ENCODE measurements around the gene NEGR1.

Gene NEGR1

DNA sequence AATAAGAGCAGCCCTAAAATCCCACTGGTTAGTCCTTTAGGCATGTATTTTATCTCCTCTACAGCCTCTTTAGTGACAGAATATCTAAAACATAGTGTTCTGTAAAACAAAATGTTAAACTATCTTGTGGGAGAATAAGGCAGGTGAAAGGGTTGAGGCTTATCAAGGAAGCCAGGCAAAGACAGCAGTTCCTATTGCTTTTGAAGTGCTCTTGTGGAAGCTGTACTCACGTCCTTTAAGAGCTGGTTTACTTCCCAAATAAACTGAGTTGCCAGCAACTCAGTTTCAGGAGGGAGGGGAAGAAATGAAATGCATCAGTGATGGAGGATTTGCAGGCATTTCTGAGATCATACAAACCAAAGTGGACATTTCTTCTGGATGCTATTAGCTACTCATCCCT lies 671.9 kb downstream of the NEGR1 start:
- DNase-seq: no peak

DNA sequence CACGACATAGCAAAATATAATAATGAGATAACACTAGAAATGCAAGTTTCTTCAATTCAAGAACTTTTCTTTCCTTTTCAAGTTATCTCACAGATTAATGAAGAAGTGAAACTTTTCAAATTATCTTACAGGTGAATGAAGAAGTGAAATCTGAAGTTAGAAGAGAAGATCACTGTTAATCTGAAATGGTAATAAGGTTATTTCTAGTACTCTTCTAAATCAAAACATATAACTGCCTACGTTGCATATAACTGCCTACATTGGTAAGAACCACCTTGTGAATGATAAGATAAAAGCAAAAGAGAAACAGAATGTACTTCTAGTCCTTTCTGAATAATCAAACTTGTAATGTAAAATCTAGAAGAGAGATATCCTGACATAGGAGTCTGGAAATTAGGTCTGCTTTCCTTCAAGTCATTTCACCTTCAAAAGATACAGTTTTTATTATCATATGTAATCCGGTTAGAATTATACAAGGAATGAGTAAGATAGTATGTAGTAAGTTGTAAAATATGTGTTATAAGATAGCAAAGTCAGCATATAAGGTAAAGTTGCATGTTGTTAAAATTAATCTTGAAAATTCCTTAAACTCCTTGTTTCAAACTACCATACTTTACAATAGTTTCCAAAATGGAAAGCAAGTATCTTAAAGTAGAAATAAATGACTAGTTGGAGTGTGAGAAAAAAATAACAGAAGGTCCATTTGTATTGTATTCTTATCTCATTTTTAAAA lies 679.1 kb downstream of the NEGR1 start:
- no peak for DNase-seq

DNA sequence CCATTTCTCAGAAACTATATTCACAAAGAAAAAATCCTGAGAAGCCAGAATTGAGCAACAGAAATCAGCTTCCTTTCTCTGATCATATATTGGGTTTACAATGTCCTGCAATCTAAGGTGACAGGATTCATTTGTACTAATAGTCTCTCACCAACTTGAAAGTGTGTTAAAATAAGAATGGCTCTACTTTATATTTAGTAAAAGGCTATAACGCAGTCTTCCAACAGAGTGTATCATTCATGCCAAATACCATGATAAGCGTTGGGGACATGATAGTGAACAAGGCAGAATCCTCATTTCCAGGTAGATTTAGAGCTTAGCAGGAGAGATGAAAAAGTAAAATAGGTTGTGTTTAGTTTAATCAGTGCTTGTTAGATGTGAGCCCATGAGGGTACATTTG lies 682.3 kb downstream of the NEGR1 start:
- DNase-seq: no peak

DNA sequence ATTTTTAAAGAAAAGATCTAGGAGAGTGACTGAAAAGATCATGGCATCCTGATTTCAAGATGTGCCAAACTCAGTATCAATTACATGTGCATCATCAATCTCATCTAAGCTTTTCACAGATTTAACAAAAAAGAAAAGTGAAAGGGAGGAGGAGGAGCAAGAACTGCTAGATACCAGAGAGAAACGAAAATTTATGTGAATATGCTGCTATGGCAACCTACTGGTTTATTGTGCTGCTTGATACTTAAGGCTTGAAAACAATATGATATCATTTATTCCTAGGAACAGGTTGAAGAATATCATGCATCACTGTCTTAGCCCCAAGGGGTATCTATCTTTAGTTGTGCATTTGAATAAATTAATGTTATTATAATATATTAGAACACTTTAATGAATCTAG lies 683.0 kb downstream of the NEGR1 start:
- no peak for DNase-seq

DNA sequence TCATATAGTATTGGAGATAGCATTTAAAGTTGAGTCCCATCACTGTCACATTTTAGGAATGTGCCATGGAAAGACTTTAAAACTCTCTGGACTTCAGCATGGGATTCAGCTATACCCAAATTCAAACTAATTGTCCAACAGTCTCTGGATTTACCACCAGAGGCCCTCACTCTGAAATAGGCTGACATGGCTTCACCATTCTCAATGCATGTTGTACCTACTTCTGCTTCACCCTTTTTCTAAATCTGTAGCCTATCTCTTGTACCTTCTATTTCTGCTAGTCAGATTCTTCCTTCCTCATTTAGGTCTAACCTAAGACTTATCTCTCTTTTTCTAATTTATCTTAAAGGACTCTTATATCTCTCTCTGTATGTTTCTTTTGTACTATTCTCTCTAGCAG lies 688.8 kb downstream of the NEGR1 start:
- DNase-seq: no peak

DNA sequence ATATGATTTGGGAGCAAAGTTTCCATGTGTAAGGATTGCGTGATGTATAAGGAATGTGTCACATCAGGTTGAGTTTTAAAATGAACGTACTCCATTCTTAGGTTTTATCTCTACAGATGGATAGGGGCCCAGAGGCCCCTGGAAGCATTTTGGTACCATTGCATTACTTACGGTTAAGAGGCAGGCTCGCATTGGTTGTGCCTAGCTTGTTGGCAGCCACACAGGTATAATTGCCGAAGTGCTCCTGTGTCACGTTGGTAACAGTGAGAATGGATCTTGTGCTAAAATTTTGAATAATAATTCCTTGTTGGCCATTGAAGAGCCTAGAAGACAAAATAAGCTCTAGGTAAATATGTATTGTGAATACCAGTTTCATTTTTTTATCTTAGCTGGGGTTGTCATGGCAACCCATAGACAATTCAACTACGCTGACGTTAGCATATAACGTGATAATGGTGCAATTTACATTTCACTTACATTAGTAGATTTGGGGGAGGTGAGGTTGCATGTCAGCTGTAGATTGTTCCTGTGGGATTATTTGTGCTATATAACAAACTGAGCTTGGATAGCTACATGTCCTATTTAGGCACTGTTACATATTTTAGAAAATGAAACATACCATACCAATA lies 689.6 kb downstream of the NEGR1 start:
- DNase-seq: no peak

DNA sequence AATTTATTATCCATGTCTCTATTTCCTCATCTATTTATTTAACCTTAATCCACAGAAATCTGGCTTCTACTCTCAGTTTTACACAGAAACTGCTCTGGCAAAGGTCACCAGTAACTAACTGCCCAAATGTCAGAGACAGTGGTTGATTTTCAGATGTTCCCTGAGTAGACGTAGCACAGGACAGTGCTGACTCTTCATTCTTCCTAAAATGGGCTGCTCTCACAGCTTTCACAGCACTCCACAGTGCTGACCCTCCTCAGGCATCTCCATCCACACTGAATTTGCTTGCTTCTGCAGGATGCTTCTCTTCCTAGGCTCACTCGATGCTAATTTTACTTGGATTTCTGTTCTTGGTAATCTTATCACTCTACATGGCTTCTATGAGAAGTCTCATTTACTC lies 693.3 kb downstream of the NEGR1 start:
- no peak for DNase-seq

DNA sequence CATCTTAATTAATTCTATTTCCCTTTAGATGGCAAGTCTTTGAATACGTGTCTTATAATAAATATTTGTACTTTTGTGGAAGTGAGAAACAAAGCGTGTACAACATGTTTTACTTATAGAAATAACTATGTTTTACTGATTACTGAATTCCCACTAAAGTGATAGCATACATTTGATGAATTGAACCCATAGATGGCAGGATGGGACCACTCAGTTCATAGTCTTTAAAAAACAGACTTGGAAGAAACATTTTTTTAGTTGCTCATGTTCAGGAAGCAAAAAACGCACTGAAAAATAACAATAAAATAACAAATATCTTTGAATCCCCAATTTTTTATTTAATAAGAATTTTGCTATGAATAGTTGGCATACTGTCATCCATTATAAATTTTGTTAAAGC lies 694.4 kb downstream of the NEGR1 start:
- no peak for DNase-seq

DNA sequence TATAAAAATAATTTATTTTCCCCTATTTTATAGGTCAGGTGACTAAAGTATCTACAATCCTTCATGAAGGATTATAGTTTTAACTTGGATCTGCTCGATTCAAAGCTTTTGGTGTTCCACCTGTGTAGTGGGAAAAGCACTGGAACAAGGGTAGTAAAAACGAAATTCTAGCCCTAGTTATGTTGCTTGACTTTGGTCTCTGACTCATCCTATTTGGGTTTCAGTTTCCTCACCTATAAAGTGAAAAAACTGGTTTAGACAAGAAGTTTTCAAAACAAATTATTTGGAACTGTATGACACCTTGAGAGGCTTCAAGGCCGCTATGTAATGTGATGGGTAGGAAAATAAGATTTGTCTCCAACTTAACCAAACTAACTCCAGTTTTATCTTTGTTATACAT lies 696.3 kb downstream of the NEGR1 start:
- DNase-seq: no peak

DNA sequence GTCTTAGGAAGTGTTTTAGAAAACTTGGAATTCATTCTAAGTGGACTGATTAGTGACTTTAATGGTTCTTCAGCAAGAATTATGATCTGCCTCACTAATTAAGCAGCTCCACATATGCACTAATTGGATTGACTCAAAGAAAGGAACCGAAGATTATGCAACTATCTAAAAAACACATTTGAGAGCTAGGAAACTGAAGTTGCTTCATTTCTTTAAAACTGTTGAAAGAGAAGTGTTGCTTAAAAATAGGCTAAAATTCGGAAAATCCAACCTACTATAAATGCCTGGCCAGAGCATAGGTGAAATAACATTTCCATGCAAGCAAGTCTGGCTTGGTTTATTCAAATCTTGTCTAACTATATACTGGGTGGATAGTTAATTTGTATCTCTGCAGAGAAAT lies 698.6 kb downstream of the NEGR1 start:
- no peak for DNase-seq

DNA sequence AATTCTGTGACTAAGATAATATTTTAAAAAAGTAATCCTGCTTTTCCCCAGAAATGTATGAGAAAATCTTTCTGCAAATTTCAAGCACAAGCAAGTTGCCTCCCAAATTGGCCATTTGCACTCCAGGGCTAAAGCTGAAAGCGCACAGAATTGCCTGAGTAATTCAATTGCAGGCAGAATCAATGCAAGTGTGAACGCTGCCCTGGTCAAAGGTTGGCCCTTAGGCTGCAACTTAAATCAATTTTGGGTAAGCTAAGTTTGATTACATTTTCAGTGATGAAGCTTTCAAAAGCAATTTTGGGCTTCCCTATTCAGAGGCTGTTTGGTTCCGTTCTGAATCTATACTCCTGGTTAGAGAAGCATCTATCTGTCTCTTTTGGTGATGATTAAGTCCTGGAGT lies 699.7 kb downstream of the NEGR1 start:
- DNase-seq: no peak

DNA sequence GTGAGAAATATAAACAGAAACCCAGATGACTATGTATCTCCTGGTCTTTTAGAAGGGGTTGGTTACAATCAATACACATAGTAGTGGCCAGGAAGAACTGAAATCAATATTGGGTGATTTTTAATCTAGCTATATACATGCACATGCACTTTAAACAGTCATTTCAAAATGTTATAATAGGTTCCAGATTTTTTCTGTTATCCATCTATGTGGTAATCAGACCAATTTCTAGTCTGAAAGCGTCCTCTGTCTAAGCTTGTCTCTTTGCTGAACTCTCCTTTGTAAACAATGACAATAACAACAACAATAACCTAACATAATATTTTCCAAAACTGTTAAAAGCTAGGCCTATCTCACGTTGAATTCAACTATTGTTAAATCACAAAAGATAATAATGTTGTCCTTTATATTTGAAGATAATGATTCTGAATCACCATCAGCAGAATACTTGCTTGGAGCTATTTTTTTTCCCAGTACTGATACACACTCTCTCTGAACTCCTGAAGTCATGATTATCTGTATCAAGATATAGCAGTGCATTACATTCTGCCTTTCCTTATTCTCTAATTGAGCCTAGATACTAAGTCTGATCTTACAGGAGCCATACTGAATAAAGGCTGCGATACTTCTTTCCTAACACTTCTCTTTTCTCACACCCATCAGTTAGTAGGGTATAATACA lies 704.7 kb downstream of the NEGR1 start:
- no peak for DNase-seq

DNA sequence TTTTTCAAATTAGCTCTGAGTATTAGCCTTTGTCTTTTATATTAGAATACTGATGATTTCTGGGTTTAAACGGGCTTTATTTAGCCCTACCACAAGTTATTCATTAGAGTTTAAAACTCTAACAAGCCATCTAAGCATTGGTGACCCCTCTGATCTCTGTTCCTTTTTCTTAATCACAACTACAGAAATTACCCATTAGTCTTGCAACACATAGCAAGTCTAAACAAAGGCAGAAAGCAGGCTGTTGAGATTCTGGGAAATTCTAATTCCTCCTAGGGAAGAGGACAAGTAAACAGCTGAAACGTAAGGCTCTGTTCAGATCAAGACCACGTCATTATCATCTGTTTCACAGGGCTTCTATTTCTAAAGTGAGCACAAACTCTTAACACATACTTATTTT lies 710.3 kb downstream of the NEGR1 start:
- DNase-seq: no peak

DNA sequence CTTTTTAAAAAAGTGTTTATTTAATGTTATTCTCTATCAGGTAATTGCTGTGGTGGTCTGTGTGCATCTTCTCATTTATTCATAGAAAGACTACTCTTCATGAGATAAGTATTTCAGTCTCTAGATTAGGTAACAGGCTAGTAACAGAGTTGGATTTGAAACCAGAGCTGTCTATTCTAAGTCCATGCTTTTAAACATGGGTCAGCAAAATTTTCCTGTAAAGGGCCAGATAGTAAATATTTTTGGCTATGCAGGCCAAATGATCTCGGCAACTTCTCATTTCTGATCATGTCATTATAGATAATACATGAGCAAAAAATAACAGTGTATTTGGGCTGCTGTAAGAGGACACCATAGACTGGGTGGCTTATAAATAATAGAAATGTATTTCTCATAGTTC lies 715.9 kb downstream of the NEGR1 start:
- DNase-seq: no peak

DNA sequence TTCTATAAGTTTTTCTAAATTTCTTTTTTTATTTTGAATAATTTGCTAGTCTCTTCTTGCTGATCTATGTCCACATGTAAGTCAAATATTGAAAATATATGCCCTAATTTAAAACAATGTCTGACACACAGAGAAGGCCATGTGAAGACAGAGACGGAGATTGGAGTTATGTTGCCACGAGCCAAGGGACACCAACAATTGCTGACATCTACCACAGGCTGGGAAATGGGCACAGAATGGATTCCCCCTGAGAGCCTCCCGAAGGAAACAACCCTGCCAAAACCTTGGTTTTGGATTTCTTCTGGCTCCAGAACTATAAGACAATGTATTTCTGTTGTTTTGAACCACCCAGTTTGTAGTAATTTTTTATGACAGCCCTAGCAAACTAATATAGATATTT lies 716.5 kb downstream of the NEGR1 start:
- no peak for DNase-seq

DNA sequence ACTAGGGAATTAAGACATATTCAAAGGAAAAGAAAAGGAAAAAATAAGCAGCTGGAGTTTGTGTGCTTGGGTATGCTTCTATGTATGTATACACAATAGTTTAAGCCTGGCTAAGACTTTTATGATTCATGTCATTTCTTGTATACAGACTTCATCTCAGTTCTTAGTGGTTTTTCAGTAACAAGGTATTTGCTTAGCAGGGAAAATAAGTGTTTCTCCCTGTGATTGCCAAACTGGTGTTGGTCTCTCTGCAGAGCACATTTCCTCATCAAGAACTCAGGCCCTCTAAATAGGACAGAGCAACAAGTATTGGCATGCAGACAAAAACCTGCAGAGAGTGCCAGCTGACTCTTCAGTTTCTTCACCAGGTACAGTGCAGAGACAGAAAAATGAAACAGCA lies 717.1 kb downstream of the NEGR1 start:
- no peak for DNase-seq

DNA sequence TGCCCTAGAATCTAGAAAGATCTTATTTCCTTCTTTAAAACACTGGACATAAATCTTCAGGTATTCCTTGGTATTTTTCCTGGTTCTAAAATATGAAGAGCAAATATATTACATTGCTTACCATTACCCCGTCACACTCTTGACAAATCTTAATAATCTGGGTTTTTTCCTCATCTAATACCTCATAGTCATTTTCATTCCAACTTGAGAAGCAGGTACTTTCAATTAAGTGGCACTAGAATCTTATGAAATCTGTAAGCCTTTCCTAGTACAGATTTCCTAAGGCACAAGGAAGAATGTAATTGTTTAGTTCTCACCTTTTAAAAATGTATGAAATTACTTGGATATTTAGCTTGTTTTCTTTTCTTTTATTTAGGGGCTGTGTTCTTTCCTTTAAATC lies 720.0 kb downstream of the NEGR1 start:
- no peak for DNase-seq

DNA sequence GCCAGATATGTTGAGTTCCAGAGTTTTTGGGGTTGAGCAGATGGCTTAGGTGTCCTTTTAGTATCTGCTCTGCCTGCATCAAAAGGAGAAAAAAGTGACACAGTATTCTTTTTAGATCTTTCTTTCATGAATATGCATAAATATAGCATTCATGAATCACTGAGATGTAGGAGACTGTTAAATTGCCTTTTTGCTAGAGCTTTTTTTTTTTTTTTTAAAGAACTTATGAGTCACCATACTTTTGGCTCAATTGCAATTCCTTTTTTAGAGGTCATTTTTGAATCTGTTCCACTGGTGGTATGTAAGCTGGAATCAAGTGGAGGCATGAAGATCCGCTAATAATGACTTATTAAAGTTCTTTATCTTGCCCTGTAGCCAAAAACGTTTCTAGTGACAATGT lies 720.6 kb downstream of the NEGR1 start:
- no peak for DNase-seq

DNA sequence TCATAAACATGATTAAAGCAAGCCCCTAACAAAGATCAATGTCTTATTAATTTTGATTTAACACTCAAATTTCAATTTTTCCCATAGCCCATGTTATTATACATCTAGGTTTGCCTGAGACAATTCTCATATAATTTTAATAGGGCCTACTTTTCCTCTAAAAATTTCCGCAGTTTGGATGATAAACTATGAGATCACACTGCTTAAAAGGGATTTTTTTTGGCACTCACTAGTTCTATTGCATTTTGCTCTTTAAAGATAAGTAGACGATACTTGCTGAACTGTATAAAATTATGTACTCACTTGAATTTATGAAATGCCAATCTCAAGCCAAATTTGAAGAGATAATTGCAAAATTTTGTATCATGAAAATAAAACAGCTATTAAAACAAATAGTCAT lies 721.1 kb downstream of the NEGR1 start:
- no peak for DNase-seq

DNA sequence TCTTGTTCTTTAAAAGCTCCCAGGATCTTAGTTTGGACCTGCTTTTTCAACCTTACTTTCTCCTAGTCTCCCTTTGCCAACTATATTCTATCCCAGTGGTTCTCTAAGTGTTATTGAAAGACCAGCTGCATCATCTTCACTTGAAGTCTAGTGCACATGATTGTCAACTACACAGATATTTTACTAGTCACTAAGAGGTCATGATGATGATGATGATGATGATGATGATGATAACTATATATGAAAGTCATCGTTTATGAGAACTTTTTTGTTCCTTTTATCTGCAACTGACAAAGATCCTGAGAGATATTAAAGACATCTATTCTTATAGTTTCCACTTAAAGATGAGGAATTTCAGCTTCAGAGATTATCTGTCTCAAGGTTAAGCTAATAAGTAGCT lies 722.5 kb downstream of the NEGR1 start:
- no peak for DNase-seq

DNA sequence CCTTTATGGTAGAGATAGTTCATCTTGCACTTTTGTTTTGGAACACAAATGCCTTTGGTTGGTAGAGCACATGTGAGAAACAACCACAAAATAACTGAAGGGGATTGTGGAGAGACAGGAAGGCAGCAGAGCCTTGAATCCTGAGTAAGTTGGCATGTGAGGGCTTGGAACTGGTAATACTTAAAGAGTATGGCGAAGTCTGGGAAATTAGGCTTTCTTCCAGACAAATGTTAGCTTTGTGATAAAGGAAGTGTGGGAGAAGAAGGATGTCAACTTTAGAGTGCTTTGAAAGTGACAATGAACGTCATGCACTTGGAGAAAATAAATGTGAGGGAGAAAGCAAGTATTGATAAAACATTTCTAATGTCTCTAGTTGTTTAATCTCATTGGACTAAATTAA lies 725.2 kb downstream of the NEGR1 start:
- no peak for DNase-seq

DNA sequence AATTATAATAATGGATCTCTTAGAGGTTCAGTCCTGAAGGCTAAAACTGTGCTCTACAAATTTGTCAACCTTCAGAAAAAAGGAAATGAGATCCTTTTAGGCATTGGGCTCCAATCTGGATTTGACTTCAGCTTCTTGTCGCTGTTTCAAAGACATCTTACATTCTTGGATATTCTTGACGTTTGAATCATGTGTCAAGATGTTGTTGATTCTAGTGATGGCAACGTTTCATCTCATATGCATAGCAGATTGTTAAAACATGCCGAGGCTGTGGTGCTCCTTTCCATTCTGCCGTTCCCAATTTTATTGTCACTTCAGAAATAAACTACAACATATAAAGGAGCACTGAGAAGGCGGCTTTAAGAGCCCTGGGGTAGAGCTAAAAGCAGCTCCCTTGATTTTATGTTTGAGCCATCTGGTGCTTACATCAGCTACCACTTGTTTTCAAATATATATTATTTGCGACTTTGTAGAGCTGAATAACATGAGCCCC lies 733.9 kb downstream of the NEGR1 start:
- no peak for DNase-seq

DNA sequence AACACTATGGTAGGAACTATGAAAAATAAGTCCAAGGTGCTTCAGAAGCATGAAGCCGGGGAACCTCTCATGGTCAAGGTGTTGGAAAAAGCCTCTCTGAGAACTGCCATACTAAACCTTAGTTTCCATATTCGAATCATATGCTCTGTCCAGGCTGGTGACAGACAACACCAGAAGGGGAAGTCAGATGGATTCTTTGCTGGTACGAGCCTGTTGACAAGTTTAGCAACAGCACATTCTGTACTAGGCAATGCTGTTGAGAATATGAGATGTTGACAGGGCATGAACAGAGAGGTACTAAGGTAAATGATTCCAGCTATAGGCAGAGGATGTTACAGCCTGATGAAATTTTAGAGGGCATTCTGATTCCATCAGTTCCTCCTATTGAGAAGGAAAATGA lies 740.2 kb downstream of the NEGR1 start:
- DNase-seq: no peak

DNA sequence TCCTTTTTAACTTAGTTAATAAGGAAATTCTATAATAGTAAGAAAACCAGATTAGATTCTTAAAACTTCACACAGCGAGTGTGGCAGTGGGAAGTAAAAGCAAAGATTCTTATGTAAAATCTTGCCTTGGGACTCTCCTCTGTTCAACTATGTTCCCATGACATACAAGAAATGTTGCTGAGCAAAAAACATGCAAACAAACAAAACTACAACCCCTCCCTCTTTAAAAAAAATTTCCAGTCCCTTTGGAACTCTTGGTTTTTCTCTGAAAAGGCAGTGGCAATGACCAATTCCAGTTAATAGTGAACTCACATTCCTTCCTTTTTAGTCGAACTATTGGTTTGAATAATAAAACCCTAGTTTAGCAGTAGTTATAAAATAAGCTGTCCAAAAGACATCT lies 748.4 kb downstream of the NEGR1 start:
- no peak for DNase-seq

All from NCI-H1417 treated with DMSO at 0.1 percent for 48 hours (cell line).